HTERT RPE-1 (cell line): ENCODE measurements around the gene ZNF789.

Experiments used
- in situ Hi-C: fragments of 300-500 bp; cut with MboI; formaldehyde crosslinking; loops from 4 replicates; pipeline ENCODE4 v1.14.3; 2020; ENCODE audit warnings: low sequenced_read_pairs

Gene ZNF789

DNA sequence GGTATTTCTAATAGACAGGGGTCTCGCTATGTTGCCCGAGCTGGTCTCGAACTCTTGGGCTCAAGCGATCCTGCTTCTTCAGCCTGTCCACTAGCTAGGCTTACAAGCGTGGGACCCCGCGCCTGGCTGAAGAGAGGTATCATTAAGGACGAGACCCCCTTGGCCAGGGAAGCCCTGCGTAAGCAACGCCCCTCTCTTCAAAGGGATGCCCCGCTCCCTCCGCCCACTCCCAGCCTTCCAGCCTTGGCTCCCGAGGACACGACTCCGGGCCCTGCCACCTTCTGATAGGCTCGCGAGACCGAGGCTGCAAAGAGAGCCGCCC, 31.6 kb downstream of the ZNF789 start:
- in situ Hi-C loops: no loop called here

DNA sequence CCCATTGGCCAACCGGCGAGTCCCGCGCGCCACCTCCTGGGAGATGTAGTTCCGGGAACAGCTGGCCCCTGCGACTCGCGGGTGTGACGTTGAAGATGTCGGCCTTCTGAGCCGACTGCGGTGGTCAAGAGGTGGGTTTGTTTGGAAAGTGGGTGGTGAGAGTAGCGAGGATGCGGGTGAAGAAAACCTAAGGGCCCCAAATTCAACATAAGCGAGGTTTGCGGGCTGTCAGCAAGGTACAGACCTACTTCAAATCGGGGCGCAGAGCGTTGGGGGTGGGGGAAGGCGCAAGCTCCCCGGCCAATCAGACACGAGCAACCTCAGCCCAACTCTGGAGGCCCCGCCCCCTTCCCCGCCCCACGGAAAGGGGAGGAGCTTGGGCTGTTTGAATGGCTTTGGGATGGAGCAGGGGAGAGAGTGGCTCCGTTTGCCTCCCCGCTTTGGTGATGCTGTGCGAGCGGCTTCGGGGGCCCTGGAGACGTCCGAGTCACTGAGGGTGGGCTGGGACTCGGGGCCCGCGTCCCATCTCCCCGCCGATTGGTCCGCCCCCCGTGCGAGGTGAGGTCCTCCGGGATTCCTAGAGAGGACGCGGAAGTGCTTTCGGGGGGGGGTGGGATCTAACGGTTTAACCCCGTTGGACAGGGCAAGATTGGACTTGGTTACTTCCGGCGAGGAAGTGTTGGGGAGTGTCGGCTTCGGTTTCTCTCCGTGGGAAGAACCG, 32.1 kb downstream of the ZNF789 start, which contains the start of gene ZKSCAN5:
ZKSCAN5 (plus strand) TSS at position 60 of the 721 bp plus-strand sequence. CDS start 1,383 bp downstream, outside the sequence.
- in situ Hi-C loops: no loop called here

GRCh38 chr7:99505324-99505662, 32.6 kb downstream of the ZNF789 start:
- in situ Hi-C loops: no loop called here

DNA sequence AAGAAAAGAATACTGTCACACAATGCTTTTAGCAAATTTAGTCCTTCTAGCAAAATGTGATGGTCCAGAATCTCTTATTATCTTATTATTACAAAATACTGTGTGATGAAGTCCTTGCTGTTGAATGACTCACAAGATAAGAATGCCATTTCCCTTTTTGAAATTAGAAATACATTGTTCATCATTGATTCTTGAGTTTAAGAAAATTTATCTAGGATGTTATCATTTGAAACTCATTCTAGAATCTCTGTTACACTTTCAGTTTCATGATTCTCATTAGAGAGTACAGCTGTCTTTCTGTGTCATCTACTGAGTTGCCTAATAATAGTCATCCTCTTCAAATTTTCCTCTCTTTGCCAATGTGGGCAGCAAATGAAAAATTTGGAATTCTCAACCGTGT, 41.4 kb downstream of the ZNF789 start:
- in situ Hi-C loops: no loop called here

GRCh38 chr7:99521399-99521798, 48.7 kb downstream of the ZNF789 start:
- in situ Hi-C loops: no loop called here

DNA sequence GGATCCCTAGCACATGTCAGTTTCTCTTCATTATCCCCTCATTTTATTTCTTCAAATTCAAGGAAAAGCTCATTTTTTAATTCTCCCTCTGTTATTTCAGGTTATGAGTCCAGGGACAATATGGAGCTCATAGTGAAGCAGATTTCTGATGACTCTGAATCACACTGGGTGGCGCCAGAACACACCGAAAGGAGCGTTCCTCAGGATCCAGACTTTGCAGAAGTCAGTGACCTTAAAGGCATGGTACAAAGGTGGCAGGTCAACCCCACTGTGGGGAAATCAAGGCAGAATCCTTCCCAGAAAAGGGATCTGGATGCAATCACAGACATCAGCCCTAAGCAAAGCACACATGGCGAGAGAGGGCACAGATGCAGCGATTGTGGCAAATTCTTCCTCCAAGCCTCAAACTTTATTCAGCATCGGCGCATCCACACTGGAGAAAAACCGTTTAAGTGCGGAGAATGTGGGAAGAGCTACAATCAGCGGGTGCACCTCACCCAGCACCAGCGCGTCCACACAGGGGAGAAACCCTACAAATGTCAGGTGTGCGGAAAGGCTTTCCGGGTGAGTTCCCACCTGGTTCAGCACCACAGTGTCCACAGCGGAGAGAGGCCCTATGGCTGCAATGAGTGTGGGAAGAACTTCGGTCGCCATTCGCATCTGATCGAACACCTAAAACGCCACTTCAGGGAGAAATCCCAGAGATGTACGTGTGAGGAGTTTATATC, 53.2 kb downstream of the ZNF789 start:
- in situ Hi-C loops: no loop called here

DNA sequence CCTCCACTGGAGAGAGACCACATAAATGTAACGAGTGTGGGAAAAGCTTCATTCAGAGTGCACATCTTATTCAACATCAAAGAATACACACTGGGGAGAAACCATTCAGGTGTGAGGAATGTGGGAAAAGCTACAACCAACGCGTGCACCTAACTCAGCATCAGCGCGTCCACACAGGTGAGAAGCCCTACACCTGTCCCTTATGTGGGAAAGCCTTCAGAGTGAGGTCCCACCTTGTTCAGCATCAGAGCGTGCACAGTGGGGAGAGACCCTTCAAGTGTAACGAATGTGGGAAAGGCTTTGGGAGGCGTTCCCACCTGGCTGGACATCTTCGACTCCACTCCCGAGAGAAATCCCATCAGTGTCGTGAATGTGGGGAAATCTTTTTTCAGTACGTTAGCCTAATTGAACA, 58.7 kb downstream of the ZNF789 start:
- in situ Hi-C loops: no loop called here

DNA sequence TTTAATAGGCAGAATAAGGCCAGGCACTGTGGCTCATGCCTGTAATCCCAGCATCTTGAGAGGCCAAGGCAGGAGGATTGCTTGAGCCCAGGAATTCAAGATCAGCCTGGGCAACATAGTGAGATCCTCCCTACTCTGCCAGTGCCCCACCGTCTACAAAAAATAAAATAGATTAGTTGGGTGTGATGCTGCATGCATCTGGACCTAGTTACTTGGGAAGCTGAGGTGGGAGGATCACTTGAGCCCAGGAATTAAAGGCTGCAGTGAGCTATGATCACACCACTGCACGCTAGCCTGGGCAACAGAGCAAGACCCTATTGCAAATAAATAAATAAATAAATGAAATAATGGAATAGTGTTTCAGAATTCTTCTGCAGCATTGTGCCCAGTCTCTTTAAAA, 63.0 kb downstream of the ZNF789 start:
- in situ Hi-C loops: no loop called here
